ENCODE results near the gene CHL1. TPM values are rescaled to one million over a fixed set of nuclear protein-coding genes. Genes with fewer than 3 reads are reported as not detected.

The CHL1 gene
- total RNA-seq, 1 donor from 2014 or later: 0.49 TPM

GRCh38 chr3:249587-250262, 53.2 kb downstream of the CHL1 start:
- Mint-ChIP-seq H3K27ac (no peak overlapping the region), H3K27me3 (ENCODE audit: insufficient read depth, low read depth) (no peaks in the 10 kb centered on the region), H3K4me1 (peaks cover 15% of the 10 kb centered on the region), H3K4me3 (no peak overlapping the region), H3K9me3 (no peaks in the 10 kb centered on the region), H3K36me3 (no peaks in the 10 kb centered on the region)
- DNase-seq (ENCODE audit: low spot score): no peak
- no peak overlapping the region for H3K4me3 ChIP-seq
- H3K27ac ChIP-seq: no peak overlapping the region
- H3K9ac ChIP-seq: no peak overlapping the region
- no peaks in the 10 kb centered on the region for H3K36me3 ChIP-seq
- no peaks in the 10 kb centered on the region for H3F3A ChIP-seq (ENCODE audit: low read depth)
- TF ChIP-seq EZH2 (IDR thresholded peaks at IDR 0.05) (no peak), EZH2phosphoT487 (IDR thresholded peaks at IDR 0.05) (no peak), CTCF (IDR thresholded peaks at IDR 0.05) (no peak)
- H3K4me1 ChIP-seq: no peaks in the 10 kb centered on the region
- no peak overlapping the region for H2AFZ ChIP-seq (replicated peaks)
- no peaks in the 10 kb centered on the region for H3K27me3 ChIP-seq
- no peaks in the 10 kb centered on the region for H3K79me2 ChIP-seq (ENCODE audit: low read depth)
- H4K20me1 ChIP-seq (ENCODE audit: low read depth): no peaks in the 10 kb centered on the region
- no peak overlapping the region for H3K4me2 ChIP-seq
- H3K9me3 ChIP-seq (ENCODE audit: low read depth): no peaks in the 10 kb centered on the region

- H3F3A ChIP-seq (ENCODE audit: low read depth): no peaks in the 10 kb centered on the region
- Mint-ChIP-seq H3K4me1 (no peaks in the 10 kb centered on the region), H3K4me3 (no peak overlapping the region), H3K27ac (no peak overlapping the region), H3K36me3 (no peaks in the 10 kb centered on the region), H3K27me3 (ENCODE audit: insufficient read depth, low read depth) (peaks cover 2% of the 10 kb centered on the region), H3K9me3 (no peaks in the 10 kb centered on the region)
- no peaks in the 10 kb centered on the region for H3K79me2 ChIP-seq (ENCODE audit: low read depth)
- H2AFZ ChIP-seq (replicated peaks): no peak overlapping the region
- no peaks in the 10 kb centered on the region for H3K36me3 ChIP-seq
- H3K27me3 ChIP-seq: no peaks in the 10 kb centered on the region
- DNase-seq (ENCODE audit: low spot score): no peak
- H4K20me1 ChIP-seq (ENCODE audit: low read depth): no peaks in the 10 kb centered on the region
- no peak overlapping the region for H3K9ac ChIP-seq
- H3K9me3 ChIP-seq (ENCODE audit: low read depth): no peaks in the 10 kb centered on the region
- H3K4me3 ChIP-seq: no peak overlapping the region
- no peak for TF ChIP-seq EZH2phosphoT487 (IDR thresholded peaks at IDR 0.05)
- no peak for TF ChIP-seq EZH2 (IDR thresholded peaks at IDR 0.05)
- TF ChIP-seq CTCF (IDR thresholded peaks at IDR 0.05): no peak
- H3K27ac ChIP-seq: no peak overlapping the region
- no peaks in the 10 kb centered on the region for H3K4me1 ChIP-seq
- no peak overlapping the region for H3K4me2 ChIP-seq
Measured at GRCh38 chr3:256501-256900, 59.9 kb downstream of the CHL1 start.

DNA sequence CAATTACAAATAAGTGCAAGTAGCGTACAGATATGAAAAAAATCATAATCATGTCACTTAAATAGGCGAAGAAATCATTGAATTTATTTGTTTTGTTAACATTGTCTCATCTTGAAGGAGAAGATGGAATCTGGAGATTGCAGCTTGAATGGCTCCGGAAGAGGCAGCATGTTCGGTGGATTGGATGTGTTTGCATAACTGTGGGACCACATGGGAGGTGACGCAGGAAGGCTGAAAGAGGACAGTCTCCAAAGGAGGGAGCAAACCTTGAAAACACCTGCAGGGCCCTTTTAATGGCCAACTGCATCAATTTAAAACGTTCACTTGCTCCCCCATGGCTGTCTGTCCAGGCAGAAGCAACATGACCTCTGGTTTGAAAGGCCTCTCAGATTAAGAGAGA, 61.3 kb downstream of the CHL1 start:
- no peak overlapping the region for H3K27ac Mint-ChIP-seq
- DNase-seq (ENCODE audit: low spot score): no peak

More for the DNA sequence above, 61.3 kb downstream of the CHL1 start:
- Histone ChIP-seq H3K9ac (no peak overlapping the region), H3K4me1 (no peaks in the 10 kb centered on the region), H3K36me3 (no peaks in the 10 kb centered on the region), H2AFZ (replicated peaks) (no peak overlapping the region), H3K4me3 (no peak overlapping the region), H3K27me3 (no peaks in the 10 kb centered on the region), H3K9me3 (ENCODE audit: low read depth) (no peaks in the 10 kb centered on the region), H3F3A (ENCODE audit: low read depth) (no peaks in the 10 kb centered on the region), H3K79me2 (ENCODE audit: low read depth) (no peaks in the 10 kb centered on the region), H3K27ac (no peak overlapping the region), H4K20me1 (ENCODE audit: low read depth) (no peaks in the 10 kb centered on the region), H3K4me2 (no peak overlapping the region)
- H3K4me1 Mint-ChIP-seq: no peaks in the 10 kb centered on the region
- H3K36me3 Mint-ChIP-seq: no peaks in the 10 kb centered on the region
- no peaks in the 10 kb centered on the region for H3K9me3 Mint-ChIP-seq
- no peak overlapping the region for H3K4me3 Mint-ChIP-seq
- H3K27me3 Mint-ChIP-seq (ENCODE audit: insufficient read depth, low read depth): peaks cover 2% of the 10 kb centered on the region
- TF ChIP-seq CTCF (IDR thresholded peaks at IDR 0.05) (no peak), EZH2phosphoT487 (IDR thresholded peaks at IDR 0.05) (no peak), EZH2 (IDR thresholded peaks at IDR 0.05) (no peak)
